ENCODE results near the gene ZNF417. TPM values are rescaled to one million over a fixed set of nuclear protein-coding genes. Genes with fewer than 3 reads are reported as not detected.

The ZNF417 gene
- total and polyA plus RNA-seq, 9 of the 15 experiments (the other 6 are each of a cell fraction or from before 2014, with no cell fraction given) = 0.35 to 7.2 (median 3.2) TPM

DNA sequence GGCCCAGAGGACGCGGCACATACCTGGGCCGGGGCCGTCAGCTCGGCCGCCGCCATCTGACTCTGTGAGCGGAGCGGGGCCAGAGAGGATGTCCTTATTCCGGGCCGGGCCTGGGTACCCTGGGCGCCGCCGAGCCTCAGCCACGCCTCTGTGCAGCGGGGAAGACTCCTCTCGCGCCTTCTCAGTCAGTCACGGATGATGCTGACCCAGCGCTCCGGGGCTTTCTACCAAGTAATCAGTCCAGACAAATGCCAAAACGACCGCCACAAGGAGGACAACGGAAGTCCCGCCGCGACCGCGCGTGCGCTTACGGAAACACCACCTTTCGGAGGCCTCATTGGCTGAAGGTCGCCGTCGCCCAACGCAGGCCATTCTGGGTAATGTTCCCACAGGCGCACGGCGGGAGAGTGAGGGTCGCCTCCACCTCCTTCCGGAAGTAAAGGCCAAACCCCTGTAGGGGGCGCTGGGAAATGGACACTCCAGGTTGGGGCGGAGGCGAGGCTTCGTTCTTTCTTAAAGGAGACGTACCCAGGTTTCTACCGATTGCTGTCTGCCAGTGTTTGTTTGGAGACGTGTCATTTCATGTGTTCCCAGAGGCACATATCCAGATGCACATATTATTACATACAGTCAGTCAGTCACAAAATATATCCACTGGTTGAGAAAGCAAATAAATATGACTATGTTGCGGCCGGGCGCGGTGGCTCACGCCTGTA, 31.2 kb upstream of the ZNF417 start, which contains the start of gene ZNF256 (continued):
- TF ChIP-seq, protein P1, sequence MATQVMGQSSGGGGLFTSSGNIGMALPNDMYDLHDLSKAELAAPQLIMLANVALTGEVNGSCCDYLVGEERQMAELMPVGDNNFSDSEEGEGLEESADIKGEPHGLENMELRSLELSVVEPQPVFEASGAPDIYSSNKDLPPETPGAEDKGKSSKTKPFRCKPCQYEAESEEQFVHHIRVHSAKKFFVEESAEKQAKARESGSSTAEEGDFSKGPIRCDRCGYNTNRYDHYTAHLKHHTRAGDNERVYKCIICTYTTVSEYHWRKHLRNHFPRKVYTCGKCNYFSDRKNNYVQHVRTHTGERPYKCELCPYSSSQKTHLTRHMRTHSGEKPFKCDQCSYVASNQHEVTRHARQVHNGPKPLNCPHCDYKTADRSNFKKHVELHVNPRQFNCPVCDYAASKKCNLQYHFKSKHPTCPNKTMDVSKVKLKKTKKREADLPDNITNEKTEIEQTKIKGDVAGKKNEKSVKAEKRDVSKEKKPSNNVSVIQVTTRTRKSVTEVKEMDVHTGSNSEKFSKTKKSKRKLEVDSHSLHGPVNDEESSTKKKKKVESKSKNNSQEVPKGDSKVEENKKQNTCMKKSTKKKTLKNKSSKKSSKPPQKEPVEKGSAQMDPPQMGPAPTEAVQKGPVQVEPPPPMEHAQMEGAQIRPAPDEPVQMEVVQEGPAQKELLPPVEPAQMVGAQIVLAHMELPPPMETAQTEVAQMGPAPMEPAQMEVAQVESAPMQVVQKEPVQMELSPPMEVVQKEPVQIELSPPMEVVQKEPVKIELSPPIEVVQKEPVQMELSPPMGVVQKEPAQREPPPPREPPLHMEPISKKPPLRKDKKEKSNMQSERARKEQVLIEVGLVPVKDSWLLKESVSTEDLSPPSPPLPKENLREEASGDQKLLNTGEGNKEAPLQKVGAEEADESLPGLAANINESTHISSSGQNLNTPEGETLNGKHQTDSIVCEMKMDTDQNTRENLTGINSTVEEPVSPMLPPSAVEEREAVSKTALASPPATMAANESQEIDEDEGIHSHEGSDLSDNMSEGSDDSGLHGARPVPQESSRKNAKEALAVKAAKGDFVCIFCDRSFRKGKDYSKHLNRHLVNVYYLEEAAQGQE (IDR thresholded peaks at IDR 0.05; ENCODE audit: borderline replicate concordance) = no peak
- TF ChIP-seq, protein P1 (CRISPR knock-in tag; IDR thresholded peaks at IDR 0.05; ENCODE audit: low read depth) = no peak
- TF ChIP-seq, protein P2, sequence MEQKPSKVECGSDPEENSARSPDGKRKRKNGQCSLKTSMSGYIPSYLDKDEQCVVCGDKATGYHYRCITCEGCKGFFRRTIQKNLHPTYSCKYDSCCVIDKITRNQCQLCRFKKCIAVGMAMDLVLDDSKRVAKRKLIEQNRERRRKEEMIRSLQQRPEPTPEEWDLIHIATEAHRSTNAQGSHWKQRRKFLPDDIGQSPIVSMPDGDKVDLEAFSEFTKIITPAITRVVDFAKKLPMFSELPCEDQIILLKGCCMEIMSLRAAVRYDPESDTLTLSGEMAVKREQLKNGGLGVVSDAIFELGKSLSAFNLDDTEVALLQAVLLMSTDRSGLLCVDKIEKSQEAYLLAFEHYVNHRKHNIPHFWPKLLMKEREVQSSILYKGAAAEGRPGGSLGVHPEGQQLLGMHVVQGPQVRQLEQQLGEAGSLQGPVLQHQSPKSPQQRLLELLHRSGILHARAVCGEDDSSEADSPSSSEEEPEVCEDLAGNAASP (IDR thresholded peaks at IDR 0.05) = no peak
- TF ChIP-seq, protein P3, sequence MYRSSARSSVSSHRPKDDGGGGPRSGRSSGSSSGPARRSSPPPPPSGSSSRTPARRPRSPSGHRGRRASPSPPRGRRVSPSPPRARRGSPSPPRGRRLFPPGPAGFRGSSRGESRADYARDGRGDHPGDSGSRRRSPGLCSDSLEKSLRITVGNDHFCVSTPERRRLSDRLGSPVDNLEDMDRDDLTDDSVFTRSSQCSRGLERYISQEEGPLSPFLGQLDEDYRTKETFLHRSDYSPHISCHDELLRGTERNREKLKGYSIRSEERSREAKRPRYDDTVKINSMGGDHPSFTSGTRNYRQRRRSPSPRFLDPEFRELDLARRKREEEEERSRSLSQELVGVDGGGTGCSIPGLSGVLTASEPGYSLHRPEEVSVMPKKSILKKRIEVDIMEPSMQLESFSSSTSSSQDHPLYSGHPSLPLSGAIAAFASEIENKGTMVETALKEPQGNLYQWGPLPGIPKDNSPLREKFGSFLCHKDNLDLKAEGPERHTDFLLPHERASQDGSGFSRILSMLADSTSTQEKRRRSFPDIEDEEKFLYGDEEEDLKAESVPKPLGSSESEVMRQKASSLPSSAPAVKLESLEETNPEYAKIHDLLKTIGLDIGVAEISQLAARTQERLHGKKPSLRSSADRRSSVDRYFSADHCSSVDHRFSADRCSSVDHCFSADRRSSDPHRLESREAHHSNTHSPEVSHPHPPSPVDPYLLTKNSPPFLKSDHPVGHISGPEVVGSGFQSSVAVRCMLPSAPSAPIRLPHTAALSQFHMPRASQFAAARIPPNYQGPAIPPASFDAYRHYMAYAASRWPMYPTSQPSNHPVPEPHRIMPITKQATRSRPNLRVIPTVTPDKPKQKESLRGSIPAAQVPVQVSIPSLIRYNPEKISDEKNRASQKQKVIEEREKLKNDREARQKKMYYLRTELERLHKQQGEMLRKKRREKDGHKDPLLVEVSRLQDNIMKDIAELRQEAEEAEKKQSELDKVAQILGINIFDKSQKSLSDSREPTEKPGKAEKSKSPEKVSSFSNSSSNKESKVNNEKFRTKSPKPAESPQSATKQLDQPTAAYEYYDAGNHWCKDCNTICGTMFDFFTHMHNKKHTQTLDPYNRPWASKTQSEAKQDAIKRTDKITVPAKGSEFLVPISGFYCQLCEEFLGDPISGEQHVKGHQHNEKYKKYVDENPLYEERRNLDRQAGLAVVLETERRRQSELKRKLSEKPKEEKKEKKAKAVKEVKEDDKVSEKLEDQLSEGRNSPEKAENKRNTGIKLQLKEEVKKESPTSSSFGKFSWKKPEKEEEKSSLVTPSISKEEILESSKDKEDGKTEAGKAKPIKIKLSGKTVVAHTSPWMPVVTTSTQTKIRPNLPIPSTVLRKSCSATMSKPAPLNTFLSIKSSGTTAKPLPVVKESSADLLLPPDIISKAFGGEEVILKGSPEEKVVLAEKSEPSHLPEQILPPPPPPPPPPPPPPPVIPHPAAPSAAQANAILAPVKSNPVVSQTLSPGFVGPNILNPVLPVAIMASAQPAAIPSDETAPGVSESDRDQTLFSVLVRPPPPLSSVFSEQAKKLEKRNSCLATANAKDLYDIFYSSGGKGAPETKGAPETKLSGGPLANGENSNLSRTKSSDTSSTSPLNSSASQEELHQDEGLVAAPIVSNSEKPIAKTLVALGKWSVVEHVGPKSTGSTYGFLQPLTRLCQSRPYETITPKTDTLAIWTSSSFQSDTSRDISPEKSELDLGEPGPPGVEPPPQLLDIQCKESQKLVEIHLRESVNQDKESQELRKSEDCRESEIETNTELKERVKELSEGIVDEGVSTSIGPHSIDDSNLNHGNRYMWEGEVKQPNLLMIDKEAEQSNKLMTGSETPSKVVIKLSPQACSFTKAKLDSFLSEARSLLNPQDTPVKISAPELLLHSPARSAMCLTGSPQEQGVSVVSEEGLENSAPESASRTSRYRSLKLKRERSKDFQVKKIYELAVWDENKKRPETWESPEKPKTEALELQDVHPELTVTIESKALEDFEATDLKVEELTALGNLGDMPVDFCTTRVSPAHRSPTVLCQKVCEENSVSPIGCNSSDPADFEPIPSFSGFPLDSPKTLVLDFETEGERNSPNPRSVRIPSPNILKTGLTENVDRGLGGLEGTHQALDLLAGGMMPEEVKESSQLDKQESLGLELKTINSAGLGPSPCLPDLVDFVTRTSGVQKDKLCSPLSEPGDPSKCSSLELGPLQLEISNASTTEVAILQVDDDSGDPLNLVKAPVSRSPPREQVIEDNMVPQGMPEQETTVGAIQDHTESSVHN (IDR thresholded peaks at IDR 0.05; ENCODE audit: borderline replicate concordance in 1 of 2, low read depth in 1 of 2) = no peak
- TF ChIP-seq HMG20B (CRISPR knock-in tag; IDR thresholded peaks at IDR 0.05) (no peak), HNRNPH1 (optimal IDR thresholded peaks at IDR 0.05; ENCODE audit: low read depth, low read length) (no peak), ZNF431 (CRISPR knock-in tag; IDR thresholded peaks at IDR 0.05) (no peak)

Measured in K562 (cell line).